A549 (cell line): ENCODE results near the gene ADAP1. TPM values are rescaled to one million over a fixed set of nuclear protein-coding genes. Genes with fewer than 3 reads are reported as not detected.

Experiments used
- ATAC-seq, 2 experiments: fragments of 200-7000 bp in 1 of 2; fragments of >200 bp in 1 of 2; cut with Nextera tagmentation in 1 of 2; cut with Tn5 transposase in 1 of 2; 3 replicates each; pipeline versions ENCODE4 v1.8.0 to v1.9.1; 2018 to 2020; ENCODE audit warnings: mild to moderate bottlenecking in 1 of 2, moderate library complexity in 1 of 2
- CTCF ChIA-PET: fragments of 300-600 bp; sonication (Branson Sonifier 250); formaldehyde crosslinking; extraction: SDS; loops from one replicate; lab custom pipeline; 2021; ENCODE audit warnings: antibody characterized with exemption, inconsistent platforms; lab: Yijun Ruan, JAX
- POLR2A ChIA-PET: fragments of 350-600 bp; formaldehyde crosslinking; extraction: SDS; loops from one replicate; lab custom pipeline; 2021; ENCODE audit warnings: antibody characterized with exemption, inconsistent platforms; lab: Yijun Ruan, JAX
- DNase-seq, 2 experiments: peaks; one replicate each; pipeline versions ENCODE4 v3.0.0 to v3.0.0-alpha.2; 2011 to 2016; ENCODE audit warnings: low read depth in 1 of 2, low spot score in 1 of 2
- FAIRE-seq: peaks from 2 replicates; lab custom pipeline; 2011; peaks lifted over from hg19 to GRCh38; lab: Jason Lieb, UNC
- H3K27ac ChIP-seq, 2 experiments: fragments of >200 bp; sonication (Bioruptor Twin); formaldehyde crosslinking; 3 replicates each; pipeline ENCODE4 v1.5.1; 2016 to 2017
- H3K4me1 ChIP-seq: fragments of >200 bp; sonication (Bioruptor Twin); formaldehyde crosslinking; 3 replicates; pipeline ENCODE4 v1.6.1; 2016
- H3K4me2 ChIP-seq: fragments of >200 bp; sonication (Bioruptor Twin); formaldehyde crosslinking; 3 replicates; pipeline ENCODE4 v1.6.1; 2016
- H3K4me3 ChIP-seq: fragments of >200 bp; sonication (Bioruptor Twin); formaldehyde crosslinking; 3 replicates; pipeline ENCODE4 v1.5.1; 2016
- H3K9me3 ChIP-seq: fragments of >200 bp; sonication (Bioruptor Twin); formaldehyde crosslinking; 3 replicates; pipeline ENCODE4 v1.6.1; 2016
- CBX8 ChIP-seq: fragments of 200-600 bp; sonication (generic); IDR thresholded peaks from 2 replicates; pipeline ENCODE4 v1.6.1; 2016
- CEBPB ChIP-seq, 2 experiments: fragments of >200 bp in 1 of 2; sonication (Bioruptor Twin) in 1 of 2; formaldehyde crosslinking in 1 of 2; IDR thresholded peaks; 2 replicates each; pipeline ENCODE4 v1.6.1; 2012 to 2016
- CTCF ChIP-seq: fragments of >200 bp; sonication (Bioruptor Twin); formaldehyde crosslinking; IDR thresholded peaks from 3 replicates; pipeline ENCODE4 v1.5.1; 2016
- EHF ChIP-seq: fragments of 250-450 bp; sonication (Bioruptor Pico); IDR thresholded peaks from 2 replicates; pipeline ENCODE4 v1.5.0; 2020; ENCODE audit warnings: mild to moderate bottlenecking
- EP300 ChIP-seq, 2 experiments: fragments of >200 bp; sonication (Bioruptor Twin); formaldehyde crosslinking; IDR thresholded peaks; 2 replicates in 1 of 2; 3 replicates in 1 of 2; pipeline ENCODE4 v1.6.1; 2016 to 2017
- ESRRA ChIP-seq: fragments of 150-350 bp; IDR thresholded peaks from 2 replicates; pipeline ENCODE4 v1.6.1; 2014; ENCODE audit warnings: mild to moderate bottlenecking, low read length, borderline replicate concordance
- FOSB ChIP-seq: fragments of 250-450 bp; sonication (Bioruptor Pico); IDR thresholded peaks from 2 replicates; pipeline ENCODE4 v1.5.0; 2020; ENCODE audit warnings: mild to moderate bottlenecking, moderate library complexity
- FOSL2 ChIP-seq, 2 experiments: fragments of 450-650 bp in 1 of 2; fragments of >200 bp in 1 of 2; sonication (Bioruptor Twin) in 1 of 2; formaldehyde crosslinking; IDR thresholded peaks; 2 replicates each; pipeline versions ENCODE4 v1.5.0 to v1.6.1; 2016 to 2020; ENCODE audit warnings: mild to moderate bottlenecking in 1 of 2, moderate library complexity in 1 of 2
- FOXS1 ChIP-seq: fragments of 250-450 bp; sonication (Bioruptor Pico); IDR thresholded peaks from 2 replicates; pipeline ENCODE4 v1.5.0; 2020; ENCODE audit warnings: mild to moderate bottlenecking, moderate library complexity
- HMGXB4 ChIP-seq: fragments of 250-450 bp; sonication (Bioruptor Pico); IDR thresholded peaks from 2 replicates; pipeline ENCODE4 v1.5.0; 2021; ENCODE audit warnings: mild to moderate bottlenecking, moderate library complexity, borderline replicate concordance
- MAZ ChIP-seq: fragments of 150-350 bp; IDR thresholded peaks from 2 replicates; pipeline ENCODE4 v1.6.1; 2014; ENCODE audit warnings: antibody characterized with exemption, low read depth, low read length, borderline replicate concordance
- NPAS2 ChIP-seq: fragments of 250-450 bp; sonication (Bioruptor Pico); IDR thresholded peaks from 2 replicates; pipeline ENCODE4 v1.8.0; 2022; ENCODE audit warnings: mild to moderate bottlenecking, moderate library complexity, borderline replicate concordance
- PBX3 ChIP-seq: IDR thresholded peaks from 2 replicates; pipeline ENCODE4 v1.6.1; 2012
- POLR2AphosphoS2 ChIP-seq: conservative IDR thresholded peaks from 2 replicates; pipeline ENCODE4 v1.6.1; 2012; ENCODE audit warnings: low read length, improper control_type of control experiment, inconsistent platforms
- RARB ChIP-seq: fragments of 250-450 bp; sonication (Bioruptor Pico); IDR thresholded peaks from 2 replicates; pipeline ENCODE4 v1.8.0; 2021; ENCODE audit warnings: mild to moderate bottlenecking, moderate library complexity
- REST ChIP-seq: fragments of 200-600 bp; sonication (generic); IDR thresholded peaks from 2 replicates; pipeline ENCODE4 v1.6.1; 2016; ENCODE audit warnings: antibody characterized with exemption, mild to moderate bottlenecking, moderate library complexity
- RNF2 ChIP-seq: fragments of 200-600 bp; sonication (generic); IDR thresholded peaks from 2 replicates; pipeline ENCODE4 v1.6.1; 2016; ENCODE audit warnings: low read depth, mild to moderate bottlenecking, antibody characterized with exemption, moderate library complexity, borderline replicate concordance
- SMC3 ChIP-seq: fragments of >200 bp; sonication (Bioruptor Twin); formaldehyde crosslinking; IDR thresholded peaks from 3 replicates; pipeline ENCODE4 v1.6.1; 2018; ENCODE audit warnings: inconsistent platforms
- ZNF302 ChIP-seq: fragments of 250-450 bp; sonication (Bioruptor Pico); IDR thresholded peaks from 2 replicates; pipeline ENCODE4 v1.9.0; 2021; ENCODE audit warnings: inconsistent platforms, mild to moderate bottlenecking, moderate library complexity
- ZSCAN20 ChIP-seq: fragments of 250-450 bp; sonication (Bioruptor Pico); IDR thresholded peaks from 2 replicates; pipeline ENCODE4 v1.8.0; 2022; ENCODE audit warnings: mild to moderate bottlenecking, moderate library complexity
- WGBS: methylation state at CpG from one replicate; pipeline ENCODE4 v1.1.6; 2017; ENCODE audit errors: missing lambda C conversion rate; 5-methylcytosine and 5-hydroxymethylcytosine counted together
- polyA plus RNA-seq, 4 experiments: library from polyadenylated mRNA; depleted of rRNA in 3 of 4; stranded (reverse); fragments of >200 nt; fragmentation: RNase III in 1 of 4; extraction: RNeasy Plus Mini Kit Qiagen cat#74134 plus additional on column Dnase treatment in 1 of 4; gene quantifications; 2 replicates in 3 of 4; 3 replicates in 1 of 4; pipeline ENCODE4 v1.2.3, GENCODE V29; 2011 to 2017

Gene ADAP1
- polyA plus RNA-seq, 2 of the 4 experiments (the other 2 are of a cell fraction) = 1.7 to 2.5 TPM

- Histone ChIP-seq H3K4me2 (no peak overlapping the region), H3K4me1 (no peaks in the 10 kb centered on the region), H3K4me3 (no peak overlapping the region), H3K9me3 (no peaks in the 10 kb centered on the region), H3K27ac (no peak overlapping the region)
- WGBS = 92% methylated on average over 22 of the region's 25 CpGs
- FAIRE-seq (no peak), DNase-seq (no peak), ATAC-seq (no peak)
- ChIA-PET CTCF (interaction anchor here (1.0 to 1.7 kb wide), 4 partner anchors 23 to 241 kb away, joined by 3 to 7 read pairs (median 4); no protein-coding TSS in a partner anchor), POLR2A (no interaction called here)
- TF ChIP-seq CTCF (no peak), POLR2AphosphoS2 (no peak), RNF2 (no peak), EHF (CRISPR knock-in tag) (no peak), CBX8 (no peak), SMC3 (no peak), PBX3 (no peak), NPAS2 (CRISPR knock-in tag) (no peak), REST (no peak), EP300 (IDR thresholded peaks at IDR 0.05) (no peak), HMGXB4 (CRISPR knock-in tag) (no peak), ZSCAN20 (CRISPR knock-in tag) (no peak), CEBPB (IDR thresholded peaks at IDR 0.05) (no peak), ESRRA (no peak), FOSL2 (IDR thresholded peaks at IDR 0.05) (no peak), FOSL2 (CRISPR knock-in tag; IDR thresholded peaks at IDR 0.05) (no peak), FOXS1 (no peak), FOSB (no peak), MAZ (no peak), ZNF302 (no peak), RARB (no peak)
These were observed 69.1 kb downstream of the ADAP1 start for GRCh38 chr7:885261-885892.
